HepG2 (cell line): Measurements from ENCODE around the gene CTIF. TPM values are rescaled to one million over a fixed set of nuclear protein-coding genes. Genes with fewer than 3 reads are reported as not detected.

Source experiments
- ATAC-seq: fragments of 200-7000 bp; cut with Tn5 transposase; 3 replicates; pipeline ENCODE4 v1.9.1; 2020; ENCODE audit warnings: mild to moderate bottlenecking, moderate library complexity
- BruUV-seq: library from RNA; stranded (reverse); fragments of 400-500 nt; replicated peaks from 2 replicates; lab custom pipeline; 2021; lab: Mats Ljungman, UMichigan
- CTCF ChIA-PET: fragments of 300-600 bp; formaldehyde crosslinking; extraction: SDS; loops from one replicate; lab custom pipeline; 2021; ENCODE audit warnings: low total read pairs, inconsistent platforms, low intra/inter-chr PET ratio; lab: Yijun Ruan, JAX
- POLR2A ChIA-PET: fragments of 350-600 bp; sonication (Branson Sonifier 250); formaldehyde crosslinking; loops from one replicate; lab custom pipeline; 2020; ENCODE audit warnings: antibody characterized with exemption, inconsistent platforms; lab: Yijun Ruan, JAX
- DNase-seq: peaks from one replicate; pipeline ENCODE4 v3.0.0-alpha.2; 2015; ENCODE audit warnings: low spot score
- FAIRE-seq: peaks from 3 replicates; lab custom pipeline; 2011; peaks lifted over from hg19 to GRCh38; lab: Jason Lieb, UNC
- H2AFZ ChIP-seq: one replicate; pipeline ENCODE4 v1.6.1; 2011; ENCODE audit warnings: low read length, inconsistent platforms
- H3K27ac ChIP-seq: fragments of 300-600 bp; 3 replicates; pipeline ENCODE4 v1.8.0; 2011; ENCODE audit warnings: mixed run types, mild to moderate bottlenecking, mixed read lengths, low read length, inconsistent platforms; ENCODE audit not compliant: insufficient read depth; ENCODE audit errors: extremely low read length
- H3K27me3 ChIP-seq, 2 experiments: fragments of 200-600 bp in 1 of 2; 2 replicates in 1 of 2; 3 replicates in 1 of 2; pipeline versions ENCODE4 v1.6.0 to v1.8.0; 2011; ENCODE audit warnings: low read length in 2 of 2, mild to moderate bottlenecking in 2 of 2, moderate library complexity in 2 of 2, inconsistent platforms in 1 of 2; ENCODE audit not compliant: insufficient read depth in 2 of 2, control insufficient read depth in 1 of 2
- H3K36me3 ChIP-seq, 2 experiments: fragments of 200-600 bp in 1 of 2; replicated peaks in 1 of 2; 2 replicates in 1 of 2; 3 replicates in 1 of 2; pipeline versions ENCODE4 v1.5.1 to v1.8.0; 2011; ENCODE audit warnings: low read length in 2 of 2, inconsistent platforms in 1 of 2; ENCODE audit not compliant: insufficient read depth in 2 of 2, control insufficient read depth in 1 of 2
- H3K4me1 ChIP-seq: 2 replicates; pipeline ENCODE4 v1.5.1; 2012; ENCODE audit warnings: low read length, inconsistent platforms; ENCODE audit not compliant: insufficient read depth
- H3K4me2 ChIP-seq: 2 replicates; pipeline ENCODE4 v1.6.0; 2011; ENCODE audit warnings: low read depth, low read length, inconsistent platforms
- H3K4me3 ChIP-seq, 3 experiments: fragments of 200-600 bp in 1 of 3; sonication (generic), shearing (Covaris generic) in 1 of 3; replicated peaks in 1 of 3; 2 replicates each; pipeline ENCODE4 v1.5.1; 2011 to 2016; ENCODE audit warnings: low read length in 3 of 3, inconsistent platforms in 2 of 3, low read depth in 2 of 3, mild to moderate bottlenecking in 2 of 3, control low read depth in 1 of 3, mixed read lengths in 1 of 3; ENCODE audit not compliant: insufficient read depth in 1 of 3
- H3K79me2 ChIP-seq: one replicate; pipeline ENCODE4 v1.6.1; 2011; ENCODE audit warnings: low read length, inconsistent platforms; ENCODE audit not compliant: insufficient read depth
- H3K9ac ChIP-seq: 2 replicates; pipeline ENCODE4 v1.6.0; 2011; ENCODE audit warnings: mild to moderate bottlenecking, low read depth, low read length, inconsistent platforms; ENCODE audit not compliant: insufficient read depth
- H3K9me3 ChIP-seq: 2 replicates; pipeline ENCODE4 v1.5.1; 2012; ENCODE audit warnings: mild to moderate bottlenecking, low read length
- H4K20me1 ChIP-seq: 2 replicates; pipeline ENCODE4 v1.6.0; 2011; ENCODE audit warnings: inconsistent platforms, mild to moderate bottlenecking, low read length, moderate library complexity; ENCODE audit not compliant: insufficient read depth
- CBX5 ChIP-seq: sonication (generic); formaldehyde crosslinking; IDR thresholded peaks from 2 replicates; pipeline ENCODE4 v1.4.0; 2020; ENCODE audit warnings: missing genetic modification reagents, borderline replicate concordance
- HOXA5 ChIP-seq: sonication (generic); formaldehyde crosslinking; IDR thresholded peaks from 2 replicates; pipeline ENCODE4 v1.4.0; 2020; ENCODE audit warnings: missing genetic modification reagents
- RXRB ChIP-seq: IDR thresholded peaks from 2 replicates; pipeline ENCODE4 v1.6.1; 2016; ENCODE audit warnings: borderline replicate concordance, missing genetic modification reagents, missing compliant biosample characterization
- SSRP1 ChIP-seq: IDR thresholded peaks from 2 replicates; pipeline ENCODE4 v1.6.1; 2016; ENCODE audit warnings: control low read depth
- TOE1 ChIP-seq: sonication (generic); formaldehyde crosslinking; IDR thresholded peaks from 2 replicates; pipeline ENCODE4 v1.4.0; 2020; ENCODE audit warnings: mild to moderate bottlenecking, missing genetic modification reagents
- U2AF2 ChIP-seq: fragments of 200-400 bp; formaldehyde crosslinking; IDR thresholded peaks from 2 replicates; pipeline ENCODE4 v1.6.1; 2017; ENCODE audit warnings: low read depth, mild to moderate bottlenecking, low read length
- ZNF12 ChIP-seq: sonication (generic); formaldehyde crosslinking; IDR thresholded peaks from 2 replicates; pipeline ENCODE4 v1.5.0; 2020; ENCODE audit warnings: missing genetic modification reagents
- whole genome bisulfite sequencing: methylation state at CpG from one replicate; pipeline ENCODE4 v1.1.6; 2017; ENCODE audit warnings: low lambda C conversion rate; 5-methylcytosine and 5-hydroxymethylcytosine counted together
- in situ Hi-C: cut with HindIII; loops from 2 replicates; pipeline ENCODE4 v1.10.0; 2017; ENCODE audit warnings: low pct_unique_long_range_greater_than_20kb; ENCODE audit not compliant: extremely low pct_ligation_motif_present
- intact Hi-C: fragments of 100-400 bp; cut with micrococcal nuclease; formaldehyde crosslinking; loops from one replicate; pipeline ENCODE4 v1.10.0; 2022; ENCODE audit not compliant: unreplicated experiment
- polyA plus RNA-seq, 8 experiments: library from polyadenylated mRNA; depleted of rRNA in 3 of 8; stranded (reverse) in 7 of 8; unstranded in 1 of 8; fragments of >200 nt; fragmentation: Illumina TruSeq in 4 of 8; extraction: Trizol in 4 of 8; gene quantifications; 2 replicates each; pipeline versions ENCODE4 v1.2.1 to v1.2.3, GENCODE V29; 2011 to 2016; ENCODE audit warnings: low read depth in 4 of 8, missing spikeins in 1 of 8, mixed read lengths in 1 of 8; ENCODE audit not compliant: insufficient read depth in 1 of 8
- total RNA-seq, 5 experiments: library from RNA; depleted of rRNA; stranded (reverse); fragments of >200 nt; fragmentation: Illumina TruSeq; extraction: Trizol; gene quantifications; 2 replicates each; pipeline ENCODE4 v1.2.3, GENCODE V29; 2016; ENCODE audit warnings: low read depth in 1 of 5
- TF ChIP-seq, protein P1 (sequence below): sonication (generic); formaldehyde crosslinking; conservative IDR thresholded peaks from 2 replicates; pipeline ENCODE4 v1.4.0; 2020; ENCODE audit warnings: missing genetic modification reagents

Gene CTIF
- total and polyA plus RNA-seq, 2 of the 13 experiments (the other 11 are each of a cell fraction or from before 2014, with no cell fraction given) = 18.2 to 28.0 TPM

DNA sequence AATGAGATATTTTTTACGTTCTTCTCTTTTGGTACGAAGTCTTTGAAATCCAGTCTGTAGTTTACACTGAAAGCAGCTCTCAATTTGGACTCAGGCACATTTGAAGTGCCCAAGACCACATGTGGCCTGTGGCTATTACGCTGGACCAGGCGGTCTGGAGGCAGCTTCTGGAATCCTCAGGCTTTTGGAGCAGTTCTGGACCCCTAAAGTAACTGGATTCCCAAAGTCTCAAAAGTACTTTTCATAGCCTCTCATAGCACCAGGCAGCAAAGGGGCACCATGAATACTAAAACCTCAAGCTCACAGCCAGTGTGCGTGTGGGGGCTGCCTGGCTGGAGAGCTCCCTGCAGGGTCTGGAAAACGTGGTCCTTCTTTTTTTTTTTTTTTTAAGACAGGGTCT lies 293.0 kb downstream of the CTIF start:
- Histone ChIP-seq H3K4me1 (no peaks in the 10 kb centered on the region), H3K27ac (no peak overlapping the region), H3K9ac (no peak overlapping the region), H4K20me1 (no peaks in the 10 kb centered on the region), H2AFZ (no peak overlapping the region), H3K4me3 (no peak overlapping the region), H3K4me2 (no peak overlapping the region), H3K27me3 (no peaks in the 10 kb centered on the region), H3K36me3 (peaks cover 3 to 32% of the 10 kb centered on the region in 2 experiments; a peak in 4 of 5 replicates), H3K9me3 (no peaks in the 10 kb centered on the region), H3K79me2 (no peaks in the 10 kb centered on the region)
- POLR2A ChIA-PET = no interaction called here
- no TSS peak for BruUV-seq
- in situ Hi-C loops = no loop called here
- TF ChIP-seq ZNF12 (CRISPR knock-in tag) = no peak
- TF ChIP-seq HOXA5 (CRISPR knock-in tag) = no peak
- TF ChIP-seq, protein P1, sequence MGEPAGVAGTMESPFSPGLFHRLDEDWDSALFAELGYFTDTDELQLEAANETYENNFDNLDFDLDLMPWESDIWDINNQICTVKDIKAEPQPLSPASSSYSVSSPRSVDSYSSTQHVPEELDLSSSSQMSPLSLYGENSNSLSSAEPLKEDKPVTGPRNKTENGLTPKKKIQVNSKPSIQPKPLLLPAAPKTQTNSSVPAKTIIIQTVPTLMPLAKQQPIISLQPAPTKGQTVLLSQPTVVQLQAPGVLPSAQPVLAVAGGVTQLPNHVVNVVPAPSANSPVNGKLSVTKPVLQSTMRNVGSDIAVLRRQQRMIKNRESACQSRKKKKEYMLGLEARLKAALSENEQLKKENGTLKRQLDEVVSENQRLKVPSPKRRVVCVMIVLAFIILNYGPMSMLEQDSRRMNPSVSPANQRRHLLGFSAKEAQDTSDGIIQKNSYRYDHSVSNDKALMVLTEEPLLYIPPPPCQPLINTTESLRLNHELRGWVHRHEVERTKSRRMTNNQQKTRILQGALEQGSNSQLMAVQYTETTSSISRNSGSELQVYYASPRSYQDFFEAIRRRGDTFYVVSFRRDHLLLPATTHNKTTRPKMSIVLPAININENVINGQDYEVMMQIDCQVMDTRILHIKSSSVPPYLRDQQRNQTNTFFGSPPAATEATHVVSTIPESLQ = no peak
- no peak for TF ChIP-seq SSRP1 (CRISPR knock-in tag)
- no peak for TF ChIP-seq CBX5
- no peak for TF ChIP-seq U2AF2
- no peak for TF ChIP-seq RXRB (CRISPR knock-in tag)
- TF ChIP-seq TOE1 (CRISPR knock-in tag) = no peak
- no peak for FAIRE-seq
- DNase-seq = no peak
- no peak for ATAC-seq
- intact Hi-C loops = no loop called here
- CTCF ChIA-PET = no interaction called here
- WGBS = 94% methylated on average over 6 of the region's 6 CpGs
